ENCODE measurements around the gene DEPDC4. TPM values are rescaled to one million over a fixed set of nuclear protein-coding genes. Genes with fewer than 3 reads are reported as not detected.
"Not testable (repeated sequence)": the region's sequence is repeated elsewhere in the genome, so short reads cannot be mapped to it uniquely, and the experiment has no call there.

DEPDC4 gene
- total RNA-seq, 2 experiments from 2014 or later, result 2.9 to 4.2 TPM

DNA sequence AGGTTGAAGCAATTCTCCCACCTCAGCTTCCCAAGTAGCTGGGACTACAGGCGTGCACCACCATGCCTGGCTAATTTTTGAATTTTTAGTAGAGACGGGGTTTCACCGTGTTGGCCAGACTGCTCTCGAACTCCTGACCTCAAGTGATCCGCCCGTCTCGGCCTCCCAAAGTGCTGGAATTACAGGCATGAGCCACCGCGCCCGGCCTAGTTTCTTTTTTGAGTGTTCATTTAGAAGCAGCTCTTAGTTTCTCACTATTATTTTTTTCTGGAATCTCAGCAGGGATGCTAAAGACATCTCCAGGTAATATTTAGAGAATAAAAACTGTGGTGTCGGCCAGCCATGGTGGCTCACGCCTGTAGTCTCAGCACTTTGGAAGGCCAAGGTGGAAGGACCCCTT is 17.7 kb upstream of the DEPDC4 start:
- DNase-seq; intact Hi-C loops (cut with DNase I, micrococcal nuclease); H3K4me3 Mint-ChIP-seq; ATAC-seq; H3K9me3 Mint-ChIP-seq (ENCODE audit: low read depth); H3K27ac Mint-ChIP-seq; H3K36me3 Mint-ChIP-seq (ENCODE audit: low read depth); H3K4me1 Mint-ChIP-seq; POLR2A ChIA-PET; H3K27me3 Mint-ChIP-seq: not testable (repeated sequence)
- CTCF ChIA-PET, result interaction anchor here (1.2 kb wide), 1 partner anchor 28 kb away, joined by 3 read pairs; no protein-coding TSS in a partner anchor

DNA sequence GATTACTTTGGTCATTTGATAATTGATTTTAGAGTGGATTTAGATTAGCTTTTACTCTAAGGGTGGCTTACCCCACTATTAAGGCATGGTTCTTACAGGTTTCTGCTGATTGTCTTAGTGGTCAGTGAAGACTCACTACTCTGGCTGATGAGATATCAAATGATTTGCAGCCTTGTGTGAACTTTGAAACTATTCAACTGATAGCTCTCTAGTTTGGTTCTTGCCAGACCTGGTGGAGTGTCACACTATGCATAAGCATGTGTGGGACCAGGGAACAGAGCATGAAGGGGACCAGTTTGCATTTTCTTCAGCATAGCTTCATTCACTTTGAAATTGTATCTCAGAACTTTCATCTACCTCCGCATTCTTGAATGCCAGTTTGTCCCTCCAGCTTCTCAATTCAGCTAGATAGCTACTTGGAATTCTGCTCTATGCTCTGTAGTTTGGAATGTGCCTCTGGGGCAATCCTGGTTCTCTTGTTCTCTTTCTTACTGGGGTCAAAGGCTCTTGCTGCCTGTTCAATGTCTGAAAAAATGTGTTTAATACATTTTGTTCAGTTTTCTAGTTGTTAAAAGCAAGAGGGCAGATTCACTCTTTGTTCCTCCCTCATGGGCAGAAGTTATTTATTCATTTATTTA is 12.8 kb upstream of the DEPDC4 start:
- H3K27me3 Mint-ChIP-seq, result no peaks in the 10 kb centered on the region
- intact Hi-C loops (cut with DNase I, micrococcal nuclease), result no loop called here
- H3K36me3 Mint-ChIP-seq (ENCODE audit: low read depth), result peaks cover 5% of the 10 kb centered on the region
- H3K4me1 Mint-ChIP-seq, result peaks cover 18% of the 10 kb centered on the region
- H3K9me3 Mint-ChIP-seq (ENCODE audit: low read depth), result no peaks in the 10 kb centered on the region
- ATAC-seq, result no peak
- no peak for DNase-seq
- ChIA-PET POLR2A (no interaction called here), CTCF (interaction anchor here (0.5 kb wide), 1 partner anchor 375 kb away, joined by 3 read pairs; no protein-coding TSS in a partner anchor)
- H3K4me3 Mint-ChIP-seq, result no peak overlapping the region
- no peak overlapping the region for H3K27ac Mint-ChIP-seq

- CTCF ChIA-PET, result interaction anchor here (0.5 to 1.6 kb wide), 2 partner anchors 44 to 375 kb away, joined by 3 read pairs; no protein-coding TSS in a partner anchor
- no peak for DNase-seq
- Mint-ChIP-seq H3K9me3 (ENCODE audit: low read depth) (no peaks in the 10 kb centered on the region), H3K27ac (no peak overlapping the region), H3K4me3 (no peak overlapping the region), H3K4me1 (peaks cover 23% of the 10 kb centered on the region), H3K36me3 (ENCODE audit: low read depth) (peaks cover 5% of the 10 kb centered on the region), H3K27me3 (no peaks in the 10 kb centered on the region)
- ATAC-seq, result no peak
- intact Hi-C loops (cut with DNase I, micrococcal nuclease), result no loop called here
- POLR2A ChIA-PET, result no interaction called here
Observed at GRCh38 chr12:100279159-100279558, 12.3 kb upstream of the DEPDC4 start.

DNA sequence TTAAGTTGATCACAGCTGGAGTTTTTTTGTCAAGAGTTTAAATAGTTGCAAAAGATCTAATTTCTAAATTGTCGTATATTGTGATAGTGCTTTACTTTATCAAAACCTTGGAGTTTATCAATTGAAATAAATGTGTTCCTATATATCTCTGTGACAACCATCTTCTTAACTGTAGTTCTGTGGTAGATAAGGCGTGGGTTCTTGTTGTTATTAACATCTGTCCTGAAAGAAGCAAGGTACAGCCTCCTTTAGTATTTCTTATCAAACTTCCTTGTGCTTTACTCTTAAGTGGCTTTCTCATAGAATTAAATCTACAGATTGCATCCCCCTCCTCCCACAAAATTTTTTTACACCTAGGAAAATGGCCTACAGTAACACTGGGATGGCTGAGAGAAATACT is 7.4 kb upstream of the DEPDC4 start:
- intact Hi-C loops (cut with DNase I, micrococcal nuclease), result no loop called here
- ATAC-seq (no peak), DNase-seq (no peak)
- H3K36me3 Mint-ChIP-seq (ENCODE audit: low read depth), result peaks cover 6% of the 10 kb centered on the region
- H3K9me3 Mint-ChIP-seq (ENCODE audit: low read depth), result no peaks in the 10 kb centered on the region
- no peak overlapping the region for H3K27ac Mint-ChIP-seq
- ChIA-PET CTCF (no interaction called here), POLR2A (interaction anchor here (0.5 to 0.7 kb wide), 2 partner anchors 321 to 1182 kb away, joined by 6 to 7 read pairs; no protein-coding TSS in a partner anchor)
- H3K4me3 Mint-ChIP-seq, result no peak overlapping the region
- no peaks in the 10 kb centered on the region for H3K27me3 Mint-ChIP-seq
- H3K4me1 Mint-ChIP-seq, result peaks cover 48% of the 10 kb centered on the region

DNA sequence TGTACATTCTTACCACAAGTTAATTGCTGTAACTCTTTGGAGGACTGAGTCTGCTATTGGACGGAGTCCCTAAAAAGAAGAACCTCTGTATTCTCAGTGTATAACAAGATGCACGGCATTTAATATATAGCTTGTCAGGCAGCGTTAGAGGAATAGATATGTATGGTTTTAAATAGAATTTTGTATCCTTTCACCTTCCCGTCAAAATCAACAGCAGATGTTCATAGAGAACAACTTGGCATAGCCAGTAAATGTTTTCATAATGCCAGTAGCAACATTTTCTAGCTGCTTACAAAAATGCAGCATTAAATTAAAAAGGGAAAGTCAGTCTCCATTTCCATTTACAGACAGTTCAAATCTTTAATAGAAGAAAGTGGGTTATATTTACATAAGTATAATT is 6.9 kb upstream of the DEPDC4 start:
- intact Hi-C loops (cut with DNase I, micrococcal nuclease), result no loop called here
- Mint-ChIP-seq H3K27ac (no peak overlapping the region), H3K27me3 (no peaks in the 10 kb centered on the region), H3K4me3 (no peak overlapping the region), H3K4me1 (peaks cover 50% of the 10 kb centered on the region), H3K36me3 (ENCODE audit: low read depth) (peaks cover 6% of the 10 kb centered on the region), H3K9me3 (ENCODE audit: low read depth) (no peaks in the 10 kb centered on the region)
- CTCF ChIA-PET, result no interaction called here
- POLR2A ChIA-PET, result no interaction called here
- DNase-seq, result no peak
- no peak for ATAC-seq

DNA sequence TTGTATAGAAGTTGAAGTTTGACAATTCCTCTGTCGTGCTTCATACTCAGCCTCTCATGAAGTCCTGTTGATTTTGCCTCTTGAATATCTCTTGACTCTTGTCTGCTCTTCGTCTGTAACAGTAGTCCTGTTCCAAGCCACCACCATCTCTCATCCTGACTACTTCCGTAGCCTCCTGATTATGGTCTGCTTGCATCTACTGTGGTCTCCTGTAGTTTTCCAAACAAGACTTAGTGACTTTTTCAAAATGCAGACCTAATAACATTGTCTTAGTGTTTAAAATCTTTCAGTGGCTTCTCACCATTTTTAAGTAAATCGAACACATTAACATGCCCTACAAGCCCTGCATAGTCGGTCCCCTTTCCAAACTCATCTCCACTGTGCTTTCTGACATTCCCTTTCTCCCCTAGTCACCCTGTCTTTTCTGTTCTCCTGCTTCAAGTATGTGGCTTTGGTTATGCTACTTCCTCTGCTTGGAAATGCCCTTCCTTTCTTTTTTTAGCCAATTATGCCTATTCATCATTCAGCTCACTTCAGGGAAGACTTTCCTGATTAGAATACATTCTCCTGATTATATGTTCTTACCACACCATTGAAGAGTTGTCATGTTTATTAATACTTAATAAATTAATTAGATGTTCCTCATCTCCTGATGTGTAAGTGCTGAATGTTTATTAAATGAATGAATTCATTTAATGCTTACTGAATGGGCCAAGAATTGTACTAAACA is 2.1 kb upstream of the DEPDC4 start:
- DNase-seq (no peak), ATAC-seq (no peak)
- peaks cover 3% of the 10 kb centered on the region for H3K36me3 Mint-ChIP-seq (ENCODE audit: low read depth)
- ChIA-PET CTCF (interaction anchor here (0.6 to 1.1 kb wide), 2 partner anchors 9 to 69 kb away, joined by 3 read pairs; no protein-coding TSS in a partner anchor), POLR2A (no interaction called here)
- H3K4me3 Mint-ChIP-seq, result peak overlapping the region; percentile 82
- no peaks in the 10 kb centered on the region for H3K27me3 Mint-ChIP-seq
- H3K27ac Mint-ChIP-seq, result no peak overlapping the region
- H3K4me1 Mint-ChIP-seq, result peaks cover 39% of the 10 kb centered on the region
- no peaks in the 10 kb centered on the region for H3K9me3 Mint-ChIP-seq (ENCODE audit: low read depth)
- intact Hi-C loops (cut with DNase I, micrococcal nuclease), result loop anchor here in 1 of 2 experiments (5.0 to 10.0 kb wide), 2 partner anchors 1767 to 1856 kb away; partner anchors contain the start of genes NUP37 and PARPBP

DNA sequence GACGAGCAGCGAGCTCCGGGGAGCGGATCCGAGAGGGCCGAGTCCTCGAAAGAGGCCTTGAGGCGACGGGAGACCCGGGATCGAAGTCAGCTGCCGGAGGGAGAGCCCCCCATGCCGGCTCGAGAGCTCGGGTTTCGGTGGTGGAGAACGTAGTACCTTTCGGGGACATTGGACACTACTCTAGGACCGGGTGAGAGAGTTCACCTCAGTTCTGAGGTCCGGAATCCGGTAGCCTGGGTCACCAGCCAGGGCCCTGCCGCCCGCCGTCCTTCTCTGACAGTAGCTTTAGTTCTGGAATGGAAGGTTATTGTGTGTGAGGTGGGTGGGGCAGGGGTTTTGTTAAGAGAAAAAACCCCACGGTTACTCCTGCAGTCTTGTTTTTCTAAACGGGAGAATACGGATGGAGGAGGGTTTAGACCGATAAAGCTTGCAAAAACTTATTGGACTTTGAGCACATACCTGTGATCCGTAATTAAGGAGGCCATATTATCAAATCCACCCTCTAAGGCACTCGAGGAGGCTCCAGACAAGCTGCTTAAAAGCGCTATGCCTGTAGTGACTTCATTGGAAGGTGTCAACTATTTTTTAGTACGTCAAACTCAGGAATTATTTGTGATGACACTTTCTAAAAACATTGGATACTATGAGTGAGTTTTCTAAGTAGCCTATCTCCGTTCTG is 863 bp upstream of the DEPDC4 start:
- ChIA-PET POLR2A (interaction anchor here (0.6 to 1.4 kb wide), 3 partner anchors 66 to 171 kb away, joined by 3 to 6 read pairs (median 3); partner anchors contain the start of gene ACTR6), CTCF (interaction anchor here (0.6 to 1.3 kb wide), 3 partner anchors 10 to 137 kb away, joined by 3 to 4 read pairs (median 4); no protein-coding TSS in a partner anchor)
- Mint-ChIP-seq H3K9me3 (ENCODE audit: low read depth) (no peaks in the 10 kb centered on the region), H3K36me3 (ENCODE audit: low read depth) (peaks cover 1% of the 10 kb centered on the region), H3K4me3 (peak overlapping the region; percentile 82), H3K4me1 (peaks cover 28% of the 10 kb centered on the region), H3K27ac (peak overlapping the region; percentile 69), H3K27me3 (no peaks in the 10 kb centered on the region)
- DNase-seq (peak; percentile 41), ATAC-seq (no peak)
- intact Hi-C loops (cut with DNase I, micrococcal nuclease), result loop anchor here (1.0 to 10.0 kb wide), 9 partner anchors 67 to 1857 kb away; partner anchors contain the start of genes ACTR6 (in 2 of the 2), BLTP3B (in 2 of the 2), UTP20 (in 2 of the 2) and APAF1 (in 1 of the 2)

DNA sequence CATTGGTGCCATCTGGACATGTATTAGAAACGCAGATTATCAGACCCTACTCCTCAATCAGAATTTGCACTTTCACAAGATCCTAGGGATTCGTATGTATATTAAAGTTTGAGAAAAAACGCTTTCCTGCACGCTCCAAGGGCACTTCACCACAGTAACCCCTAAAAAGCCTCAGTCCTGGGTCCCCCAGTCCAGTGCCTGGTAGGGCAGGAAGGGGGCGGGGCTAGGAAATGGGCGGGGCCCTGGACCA is 369 bp downstream of the DEPDC4 start:
- Mint-ChIP-seq H3K9me3 (ENCODE audit: low read depth) (no peaks in the 10 kb centered on the region), H3K4me1 (peaks cover 19% of the 10 kb centered on the region), H3K4me3 (peak overlapping the region; percentile 82), H3K36me3 (ENCODE audit: low read depth) (peaks cover 1% of the 10 kb centered on the region), H3K27ac (peak overlapping the region; percentile 95), H3K27me3 (no peaks in the 10 kb centered on the region)
- POLR2A ChIA-PET, result interaction anchor here (0.8 to 1.4 kb wide), 2 partner anchors 65 to 66 kb away, joined by 6 read pairs; partner anchors contain the start of gene ACTR6
- CTCF ChIA-PET, result interaction anchor here (0.6 to 1.3 kb wide), 3 partner anchors 66 to 138 kb away, joined by 3 to 4 read pairs (median 4); partner anchors contain the start of gene ACTR6
- intact Hi-C loops (cut with DNase I, micrococcal nuclease), result loop anchor here (2.0 to 10.0 kb wide), 5 partner anchors 124 to 1858 kb away; partner anchors contain the start of genes UTP20 (in 2 of the 2), APAF1 (in 1 of the 2), BLTP3B (in 1 of the 2) and IKBIP (in 1 of the 2)
- ATAC-seq (peak; percentile 87), DNase-seq (peak; percentile 96)

DNA sequence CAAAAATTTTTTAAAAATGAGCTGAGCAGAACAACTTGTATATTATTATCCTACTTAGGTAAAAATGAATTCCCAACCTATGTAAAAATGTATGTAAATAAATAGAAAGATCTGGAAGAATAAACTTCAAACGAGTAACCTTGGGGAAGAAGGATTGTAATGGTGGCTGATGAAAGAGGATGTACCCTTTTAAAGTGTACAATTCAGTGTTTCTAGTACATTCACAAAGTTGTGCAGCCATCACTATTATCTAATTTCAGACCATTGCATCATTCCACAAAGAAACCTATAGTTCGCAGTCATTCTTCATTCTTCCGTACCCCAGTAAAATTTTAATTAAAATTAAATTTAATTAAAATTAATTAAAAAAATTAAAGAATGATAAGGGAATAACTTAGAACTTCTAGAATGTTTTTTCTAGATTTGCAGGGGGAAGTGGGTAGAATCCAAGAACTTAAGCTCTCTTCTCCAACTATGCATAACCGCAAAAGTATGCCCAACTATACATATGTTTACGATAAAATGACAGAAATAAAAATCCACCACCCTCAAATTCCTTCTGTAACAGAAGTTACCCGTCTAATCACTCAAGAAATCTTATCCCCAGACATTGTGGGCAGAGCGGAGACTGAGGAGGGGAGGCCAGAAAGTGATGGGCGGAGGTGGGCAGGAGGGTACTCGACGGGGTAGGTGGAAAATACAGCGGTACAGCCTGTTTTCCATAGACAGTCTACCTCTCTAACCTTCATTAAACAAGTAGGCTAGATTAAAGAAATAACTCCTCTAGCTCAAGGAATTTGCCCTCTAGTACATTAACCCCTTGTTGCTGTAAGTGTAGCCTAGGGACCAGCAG is 921 bp downstream of the DEPDC4 start:
- POLR2A ChIA-PET, result interaction anchor here (1.4 kb wide), 1 partner anchor 64 kb away, joined by 6 read pairs; no protein-coding TSS in a partner anchor
- intact Hi-C loops (cut with DNase I, micrococcal nuclease), result loop anchor here (2.0 to 10.0 kb wide), 5 partner anchors 123 to 1859 kb away; partner anchors contain the start of genes UTP20 (in 2 of the 2), APAF1 (in 1 of the 2), BLTP3B (in 1 of the 2) and IKBIP (in 1 of the 2)
- ATAC-seq, result peak; percentile 3

DNA sequence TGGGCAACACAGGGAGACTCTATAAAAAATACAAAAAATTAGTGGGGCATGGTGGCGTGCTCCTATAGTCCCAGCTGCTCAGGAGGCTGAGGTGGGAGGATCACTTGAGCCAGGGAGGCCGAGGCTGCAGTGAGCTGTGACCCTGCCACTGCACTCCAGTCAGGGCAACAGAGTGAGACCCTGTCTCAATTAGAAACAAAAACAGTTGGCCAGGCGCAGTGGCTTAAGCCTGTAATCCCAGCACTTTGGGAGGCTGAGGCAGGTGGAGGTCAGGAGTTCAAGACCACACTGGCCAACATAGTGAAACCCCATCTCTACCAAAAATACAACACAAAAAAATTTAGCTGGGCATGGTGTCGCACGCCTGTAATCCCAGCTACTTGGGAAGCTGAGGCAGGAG is 1.8 kb downstream of the DEPDC4 start:
- ATAC-seq; DNase-seq; H3K27me3 Mint-ChIP-seq; H3K27ac Mint-ChIP-seq; H3K36me3 Mint-ChIP-seq (ENCODE audit: low read depth); POLR2A ChIA-PET; H3K9me3 Mint-ChIP-seq (ENCODE audit: low read depth); H3K4me3 Mint-ChIP-seq: not testable (repeated sequence)
- CTCF ChIA-PET, result interaction anchor here (0.7 kb wide), 1 partner anchor 40 kb away, joined by 3 read pairs; no protein-coding TSS in a partner anchor
- peaks cover 14% of the 10 kb centered on the region for H3K4me1 Mint-ChIP-seq
- intact Hi-C loops (cut with DNase I, micrococcal nuclease), result loop anchor here in 1 of 2 experiments (5.0 to 10.0 kb wide), 2 partner anchors 1763 to 1860 kb away; partner anchors contain the start of genes NUP37 and PARPBP

More for the DNA sequence above, 921 bp downstream of the DEPDC4 start:
- Mint-ChIP-seq H3K27me3 (no peaks in the 10 kb centered on the region), H3K9me3 (ENCODE audit: low read depth) (no peaks in the 10 kb centered on the region), H3K4me3 (peak overlapping the region; percentile 82), H3K4me1 (peaks cover 17% of the 10 kb centered on the region), H3K36me3 (ENCODE audit: low read depth) (peaks cover 1% of the 10 kb centered on the region), H3K27ac (peak overlapping the region; percentile 95)
- CTCF ChIA-PET, result interaction anchor here (0.6 to 1.3 kb wide), 2 partner anchors 66 to 139 kb away, joined by 3 to 4 read pairs; no protein-coding TSS in a partner anchor
- peak; percentile 13 for DNase-seq

All from activated CD4-positive, alpha-beta T cell treated with anti-CD3 and anti-CD28 coated beads for 36 hours (primary cell).